ENCODE results near the gene HBG2. TPM values are rescaled to one million over a fixed set of nuclear protein-coding genes. Genes with fewer than 3 reads are reported as not detected.

The HBG2 gene
- total and polyA plus RNA-seq, 2 of the 8 experiments (the other 6 are each of a cell fraction or from before 2014, with no cell fraction given), result 0.23 TPM; not detected in 1

- no peak for FAIRE-seq
- no peak overlapping the region for H3K27ac ChIP-seq (ENCODE audit: low read depth, low read length)
Measured at GRCh38 chr11:5252192-5252918, 2.2 kb downstream of the HBG2 start.

More at GRCh38 chr11:5252192-5252918, 2.2 kb downstream of the HBG2 start:
- Histone ChIP-seq H3K79me1 (ENCODE audit: low read depth, low read length) (no peaks in the 10 kb centered on the region), H3K14ac (ENCODE audit: insufficient read length) (no peak overlapping the region), H2AK5ac (ENCODE audit: low read depth, low read length) (no peak overlapping the region), H3K4me3 (ENCODE audit: extremely low read depth in 1 of 4, insufficient read depth in 2 of 4, low read depth in 3 of 4, low read length in 4 of 4) (no peak overlapping the region), H2BK15ac (ENCODE audit: low read length) (no peak overlapping the region), H4K5ac (ENCODE audit: insufficient read length, low read depth, low read length) (no peak overlapping the region), H3K4me2 (ENCODE audit: insufficient read depth in 1 of 2, low read depth in 2 of 2, low read length in 2 of 2) (no peak overlapping the region), H3K27me3 (replicated peaks in 1 of 4; ENCODE audit: control insufficient read depth in 3 of 4, extremely low read depth in 1 of 4, insufficient read depth in 3 of 4, low read length in 3 of 4) (peaks cover 0 to 1% (median 0%) of the 10 kb centered on the region in 4 experiments; a peak in 3 of 7 replicates), H2BK20ac (ENCODE audit: low read length) (no peak overlapping the region), H2BK5ac (ENCODE audit: low read depth, low read length) (no peak overlapping the region), H3K4me1 (replicated peaks in 1 of 4; ENCODE audit: control insufficient read depth in 3 of 4, insufficient read depth in 4 of 4, low read length in 3 of 4) (0 out of 7 replicates have a peak, but pooled peaks cover 0 to 4% (median 0%) of the 10 kb centered on the region in 4 experiments), H3K4ac (replicated peaks; ENCODE audit: insufficient read length, low read depth, low read length) (no peak overlapping the region), H4K8ac (ENCODE audit: extremely low read depth, insufficient read depth, low read length) (no peak overlapping the region), H3K36me3 (ENCODE audit: control insufficient read depth in 2 of 4, insufficient read depth in 4 of 4, low read length in 3 of 4) (no peaks in the 10 kb centered on the region), H3K23ac (ENCODE audit: insufficient read length) (no peak overlapping the region), H3K9me3 (ENCODE audit: insufficient read depth in 2 of 2, low read depth in 1 of 2, low read length in 1 of 2) (no peaks in the 10 kb centered on the region), H2AFZ (ENCODE audit: low read length) (no peak overlapping the region), H4K20me1 (replicated peaks in 1 of 2; ENCODE audit: control insufficient read depth in 1 of 2, insufficient read depth in 2 of 2, low read length in 2 of 2) (no peaks in the 10 kb centered on the region), H2BK120ac (replicated peaks; ENCODE audit: low read depth, low read length) (no peak overlapping the region), H3K18ac (ENCODE audit: extremely low read depth, low read length) (no peak overlapping the region), H2BK12ac (ENCODE audit: low read depth, low read length) (0 out of 2 replicates have a peak overlapping the region, but pooled peaks have one; percentile 75), H3K56ac (replicated peaks; ENCODE audit: insufficient read length, low read depth, low read length) (no peak overlapping the region), H3K79me2 (ENCODE audit: control insufficient read depth in 1 of 2, insufficient read depth in 2 of 2, low read length in 2 of 2) (no peaks in the 10 kb centered on the region), H3K9ac (replicated peaks in 1 of 4; ENCODE audit: extremely low read depth in 1 of 4, low read depth in 3 of 4, low read length in 3 of 4) (no peak overlapping the region), H3K23me2 (ENCODE audit: low read depth, low read length) (no peaks in the 10 kb centered on the region), H4K91ac (replicated peaks; ENCODE audit: insufficient read length, low read length) (no peak overlapping the region)
- WGBS, 2 experiments (ENCODE audit: extremely low coverage in 1 of 2, insufficient coverage in 1 of 2, insufficient read length in 1 of 2, insufficient replicate concordance in 2 of 2, low coverage in 1 of 2, low lambda C conversion rate in 2 of 2, missing lambda C conversion rate in 1 of 2), result 91% methylated on average over 9 of the region's 9 CpGs; no CpG with 5 or more reads in 1 of the 2 experiments
- ChIA-PET POLR2A (ENCODE audit: partially characterized antibody) (no interaction called here), CTCF (ENCODE audit: partially characterized antibody) (no interaction called here)
- no peak for TF ChIP-seq GTF2F1 (IDR thresholded peaks at IDR 0.05; ENCODE audit: borderline replicate concordance, low read depth, low read length)
- no peak for TF ChIP-seq RAD21 (IDR thresholded peaks at IDR 0.05 in 1 of 2, conservative IDR thresholded peaks at IDR 0.05 in 1 of 2; ENCODE audit: low read depth in 2 of 2, low read length in 2 of 2)
- TF ChIP-seq JUN (IDR thresholded peaks at IDR 0.05; ENCODE audit: low read depth, low read length), result no peak
- DNase-seq (ENCODE audit: low read depth in 1 of 2, low spot score in 2 of 2), result no peak
